Stimulated activated CD4-positive, alpha-beta T cell treated with anti-CD3 and anti-CD28 coated beads, Interleukin-1b, Interleukin-23, amount 100 ng/mL, for 4 hours (primary cell): ENCODE data around the gene PMEPA1.
A peak's percentile ranks its signal among the peaks of the same experiment; 100 is the strongest.
"Not testable (repeated sequence)": the region's sequence is repeated elsewhere in the genome, so short reads cannot be mapped to it uniquely, and the experiment has no call there.

Experiments
- DNase-seq, 2 donors: peaks; one replicate each; pipeline ENCODE4 v3.0.0-alpha.2; 2020; ENCODE audit warnings: low read depth in 2 of 2

PMEPA1 gene

GRCh38 chr20:57650756-57651483 is 58.9 kb downstream of the PMEPA1 start:
- DNase-seq, result no peak

- DNase-seq, result no peak
These were observed 59.5 kb downstream of the PMEPA1 start for GRCh38 chr20:57650266-57650665.

GRCh38 chr20:57649617-57650015 is 60.2 kb downstream of the PMEPA1 start:
- DNase-seq, result no peak

GRCh38 chr20:57648878-57649616 is 60.8 kb downstream of the PMEPA1 start:
- DNase-seq, result no peak

GRCh38 chr20:57647933-57648785 is 61.7 kb downstream of the PMEPA1 start:
- no peak for DNase-seq

GRCh38 chr20:57647006-57647932 is 62.5 kb downstream of the PMEPA1 start:
- DNase-seq, result no peak

- DNase-seq, result no peak
These were observed 70.9 kb downstream of the PMEPA1 start for GRCh38 chr20:57638895-57639236.

GRCh38 chr20:57638173-57638894 is 71.5 kb downstream of the PMEPA1 start:
- DNase-seq, result no peak

GRCh38 chr20:57633945-57634491 is 75.8 kb downstream of the PMEPA1 start:
- DNase-seq, result no peak

GRCh38 chr20:57632286-57632685 is 77.5 kb downstream of the PMEPA1 start:
- no peak for DNase-seq

- DNase-seq, result no peak
These were observed 79.8 kb downstream of the PMEPA1 start for GRCh38 chr20:57630061-57630460.

GRCh38 chr20:57629491-57629901 is 80.3 kb downstream of the PMEPA1 start:
- not testable (repeated sequence) for DNase-seq

GRCh38 chr20:57628962-57629308 is 80.9 kb downstream of the PMEPA1 start:
- not testable (repeated sequence) for DNase-seq

- peak in 1 of 2 donors; percentile 43 for DNase-seq
These were observed 81.5 kb downstream of the PMEPA1 start for GRCh38 chr20:57628047-57628961.

- no peak for DNase-seq
These were observed 82.5 kb downstream of the PMEPA1 start for GRCh38 chr20:57627339-57627738.

GRCh38 chr20:57625978-57626377 is 83.8 kb downstream of the PMEPA1 start:
- no peak for DNase-seq

- DNase-seq, result no peak
These were observed 84.4 kb downstream of the PMEPA1 start for GRCh38 chr20:57625181-57625958.

GRCh38 chr20:57624124-57624523 is 85.7 kb downstream of the PMEPA1 start:
- no peak for DNase-seq
